GM12892 (cell line): ENCODE measurements around the gene SLPI. TPM values are rescaled to one million over a fixed set of nuclear protein-coding genes. Genes with fewer than 3 reads are reported as not detected.

Source experiments
- DNase-seq: peaks from one replicate; pipeline ENCODE4 v3.0.0; 2011; ENCODE audit not compliant: insufficient read length
- FAIRE-seq: peaks from 2 replicates; lab custom pipeline; 2011; peaks lifted over from hg19 to GRCh38; lab: Jason Lieb, UNC
- POLR2A ChIP-seq: IDR thresholded peaks from 2 replicates; pipeline ENCODE4 v1.6.1; 2011; ENCODE audit warnings: low read depth, low read length, control low read depth
- POLR2AphosphoS5 ChIP-seq: IDR thresholded peaks from 2 replicates; pipeline ENCODE4 v1.6.1; 2011; ENCODE audit warnings: low read depth, low read length, control low read depth
- TAF1 ChIP-seq: IDR thresholded peaks from 2 replicates; pipeline ENCODE4 v1.6.1; 2011; ENCODE audit warnings: low read depth, mild to moderate bottlenecking, control low read depth, low read length, borderline replicate concordance
- polyA plus RNA-seq: library from polyadenylated mRNA; unstranded; fragments of >200 nt; gene quantifications from one replicate; pipeline ENCODE4 v1.2.1, GENCODE V29; 2012; ENCODE audit warnings: missing spikeins, inconsistent platforms; ENCODE audit not compliant: missing spikeins

Gene SLPI
- polyA plus RNA-seq: not detected

- no peak for FAIRE-seq
Measured at GRCh38 chr20:45254383-45255262, at the start of gene SLPI. Gene SLPI (minus strand): TSS chr20:45254564. CDS start chr20:45254543, 21 bp downstream.

GRCh38 chr20:45303586-45304463, 49.5 kb upstream of the SLPI start:
- no peak for FAIRE-seq

More at GRCh38 chr20:45254383-45255262, at the start of gene SLPI:
- TF ChIP-seq POLR2AphosphoS5 (no peak), POLR2A (no peak), TAF1 (no peak)
- no peak for DNase-seq

GRCh38 chr20:45301824-45302271, 47.5 kb upstream of the SLPI start:
- FAIRE-seq: no peak
- TF ChIP-seq POLR2A (no peak), POLR2AphosphoS5 (no peak), TAF1 (no peak)
- DNase-seq: no peak

More at GRCh38 chr20:45303586-45304463, 49.5 kb upstream of the SLPI start:
- no peak for DNase-seq
- TF ChIP-seq POLR2AphosphoS5 (no peak), POLR2A (no peak), TAF1 (no peak)

GRCh38 chr20:45300961-45301360, 46.6 kb upstream of the SLPI start:
- FAIRE-seq (no peak), DNase-seq (no peak)
- no peak for TF ChIP-seq TAF1
- no peak for TF ChIP-seq POLR2A
- no peak for TF ChIP-seq POLR2AphosphoS5

- no peak for TF ChIP-seq POLR2A
- no peak for TF ChIP-seq TAF1
- no peak for TF ChIP-seq POLR2AphosphoS5
- DNase-seq (no peak), FAIRE-seq (no peak)
Measured at GRCh38 chr20:45299786-45300185, 45.4 kb upstream of the SLPI start.

- TF ChIP-seq POLR2AphosphoS5 (no peak), POLR2A (no peak), TAF1 (no peak)
- FAIRE-seq (no peak), DNase-seq (no peak)
Measured at GRCh38 chr20:45297786-45298497, 43.6 kb upstream of the SLPI start.

GRCh38 chr20:45294659-45295058, 40.3 kb upstream of the SLPI start:
- TF ChIP-seq POLR2A: no peak
- no peak for TF ChIP-seq POLR2AphosphoS5
- TF ChIP-seq TAF1: no peak
- DNase-seq (no peak), FAIRE-seq (no peak)

- DNase-seq: no peak
- TF ChIP-seq TAF1 (no peak), POLR2AphosphoS5 (no peak), POLR2A (no peak)
- FAIRE-seq: no peak
Measured at GRCh38 chr20:45294003-45294368, 39.6 kb upstream of the SLPI start.

- no peak for FAIRE-seq
- TF ChIP-seq TAF1 (no peak), POLR2A (no peak), POLR2AphosphoS5 (no peak)
- peak; percentile 67 for DNase-seq
Measured at GRCh38 chr20:45293041-45294002, 39.0 kb upstream of the SLPI start.

GRCh38 chr20:45292343-45292742, 38.0 kb upstream of the SLPI start:
- no peak for DNase-seq
- no peak for FAIRE-seq
- TF ChIP-seq TAF1: no peak
- no peak for TF ChIP-seq POLR2A
- TF ChIP-seq POLR2AphosphoS5: no peak
